Suprapubic skin (tissue), 4 donors: ENCODE results near the gene CDSN. TPM values are rescaled to one million over a fixed set of nuclear protein-coding genes. Genes with fewer than 3 reads are reported as not detected.

ENCODE experiments used
- DNase-seq, 2 donors: peaks; one replicate each; pipeline ENCODE4 v3.0.0-alpha.2; 2019; ENCODE audit warnings: low spot score in 2 of 2
- H3K27ac ChIP-seq: fragments of 200-600 bp; sonication (generic); one replicate; pipeline ENCODE4 v1.5.1; 2019
- H3K27me3 ChIP-seq: fragments of 200-600 bp; sonication (generic); one replicate; pipeline ENCODE4 v1.5.1; 2019
- H3K36me3 ChIP-seq: fragments of 200-600 bp; sonication (generic); one replicate; pipeline ENCODE4 v1.5.1; 2019
- H3K4me1 ChIP-seq: fragments of 200-600 bp; sonication (generic); one replicate; pipeline ENCODE4 v1.5.1; 2019
- H3K4me3 ChIP-seq: fragments of 200-600 bp; sonication (generic); one replicate; pipeline ENCODE4 v1.5.1; 2019; ENCODE audit warnings: mild to moderate bottlenecking
- H3K9me3 ChIP-seq: fragments of 200-600 bp; sonication (generic); one replicate; pipeline ENCODE4 v1.5.1; 2019
- EP300 ChIP-seq: sonication (generic); formaldehyde crosslinking; IDR thresholded peaks from one replicate; pipeline ENCODE4 v1.6.1; 2017; ENCODE audit warnings: antibody characterized with exemption
- POLR2A ChIP-seq, 2 donors: fragments of 450-650 bp; IDR thresholded peaks; one replicate each; pipeline ENCODE4 v1.6.1; 2017; ENCODE audit warnings: antibody characterized with exemption in 2 of 2, mild to moderate bottlenecking in 2 of 2, moderate library complexity in 2 of 2
- POLR2AphosphoS5 ChIP-seq, 3 donors: sonication (generic); formaldehyde crosslinking; IDR thresholded peaks; one replicate each; pipeline ENCODE4 v1.6.1; 2017; ENCODE audit warnings: antibody characterized with exemption in 3 of 3
- WGBS: methylation state at CpG from one replicate; pipeline ENCODE4 v1.1.5; 2018; 5-methylcytosine and 5-hydroxymethylcytosine counted together
- total RNA-seq, 4 donors: library from RNA; depleted of rRNA; stranded (reverse); fragments of >200 nt; gene quantifications; one replicate each; pipeline ENCODE4 v1.1.0, GENCODE V29; 2016
- TF ChIP-seq, protein P1 (sequence below), 2 donors: fragments of 200-600 bp in 1 of 2; fragments of 450-650 bp in 1 of 2; sonication (generic) in 1 of 2; IDR thresholded peaks; one replicate each; pipeline ENCODE4 v1.5.1; 2016 to 2019; ENCODE audit warnings: antibody characterized with exemption in 2 of 2, mild to moderate bottlenecking in 1 of 2, moderate library complexity in 1 of 2

Gene CDSN
- total RNA-seq, 4 donors from 2014 or later, result 16.3 to 598 (median 403) TPM

DNA sequence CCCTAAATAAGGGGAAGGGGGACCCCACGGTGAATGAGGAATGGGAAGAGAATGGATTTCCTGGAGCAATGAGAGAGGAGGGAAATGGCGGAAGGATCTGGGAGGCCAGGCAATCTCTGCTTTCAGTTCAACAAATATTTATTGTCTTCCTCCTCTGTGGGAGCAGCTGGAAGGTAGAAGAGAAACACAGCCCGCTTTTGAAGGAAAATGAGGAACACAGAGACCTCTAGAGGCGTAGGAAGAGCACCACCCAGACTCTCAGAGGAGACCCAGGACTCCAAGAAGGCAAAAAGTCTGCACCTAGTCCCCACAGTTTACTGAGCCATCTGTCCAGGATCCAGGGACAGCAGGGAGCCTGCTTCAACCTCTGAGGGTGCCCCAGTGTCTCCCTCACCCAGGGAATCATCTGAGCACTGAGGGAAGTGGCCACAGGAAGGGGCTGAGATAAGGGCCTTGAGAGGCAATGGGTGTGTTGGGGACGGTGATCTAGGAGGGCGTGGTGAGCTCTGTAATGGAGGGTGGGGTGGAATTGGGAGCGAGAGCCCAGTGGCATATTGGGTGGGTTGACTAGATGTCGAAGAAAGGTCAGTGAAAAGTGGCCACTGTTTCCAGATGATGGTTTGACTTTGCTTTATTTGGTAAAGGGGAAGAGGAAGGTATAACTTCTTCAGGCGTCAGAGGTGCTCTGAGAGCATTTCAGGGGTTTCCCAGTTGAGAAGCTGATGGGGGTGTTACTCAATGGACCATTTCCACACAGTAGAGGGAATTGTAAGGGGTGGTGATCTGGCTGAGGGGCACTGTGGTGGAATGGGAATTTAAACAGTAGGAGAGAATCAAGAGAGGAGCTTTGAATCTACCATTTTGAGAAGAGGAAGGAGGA is 5.0 kb downstream of the CDSN start:
- Histone ChIP-seq H3K36me3 (no peaks in the 10 kb centered on the region), H3K27me3 (no peaks in the 10 kb centered on the region), H3K4me1 (peaks cover 53% of the 10 kb centered on the region), H3K9me3 (no peaks in the 10 kb centered on the region), H3K27ac (peak overlapping the region; percentile 87), H3K4me3 (peak overlapping the region; percentile 35)
- 42% methylated on average over 9 of the region's 9 CpGs for WGBS
- no peak for DNase-seq
- TF ChIP-seq EP300, result no peak
- TF ChIP-seq POLR2A (IDR thresholded peaks at IDR 0.05), result no peak
- TF ChIP-seq POLR2AphosphoS5 (IDR thresholded peaks at IDR 0.05), result no peak
- TF ChIP-seq, protein P1, sequence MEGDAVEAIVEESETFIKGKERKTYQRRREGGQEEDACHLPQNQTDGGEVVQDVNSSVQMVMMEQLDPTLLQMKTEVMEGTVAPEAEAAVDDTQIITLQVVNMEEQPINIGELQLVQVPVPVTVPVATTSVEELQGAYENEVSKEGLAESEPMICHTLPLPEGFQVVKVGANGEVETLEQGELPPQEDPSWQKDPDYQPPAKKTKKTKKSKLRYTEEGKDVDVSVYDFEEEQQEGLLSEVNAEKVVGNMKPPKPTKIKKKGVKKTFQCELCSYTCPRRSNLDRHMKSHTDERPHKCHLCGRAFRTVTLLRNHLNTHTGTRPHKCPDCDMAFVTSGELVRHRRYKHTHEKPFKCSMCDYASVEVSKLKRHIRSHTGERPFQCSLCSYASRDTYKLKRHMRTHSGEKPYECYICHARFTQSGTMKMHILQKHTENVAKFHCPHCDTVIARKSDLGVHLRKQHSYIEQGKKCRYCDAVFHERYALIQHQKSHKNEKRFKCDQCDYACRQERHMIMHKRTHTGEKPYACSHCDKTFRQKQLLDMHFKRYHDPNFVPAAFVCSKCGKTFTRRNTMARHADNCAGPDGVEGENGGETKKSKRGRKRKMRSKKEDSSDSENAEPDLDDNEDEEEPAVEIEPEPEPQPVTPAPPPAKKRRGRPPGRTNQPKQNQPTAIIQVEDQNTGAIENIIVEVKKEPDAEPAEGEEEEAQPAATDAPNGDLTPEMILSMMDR (IDR thresholded peaks at IDR 0.05), result no peak

DNA sequence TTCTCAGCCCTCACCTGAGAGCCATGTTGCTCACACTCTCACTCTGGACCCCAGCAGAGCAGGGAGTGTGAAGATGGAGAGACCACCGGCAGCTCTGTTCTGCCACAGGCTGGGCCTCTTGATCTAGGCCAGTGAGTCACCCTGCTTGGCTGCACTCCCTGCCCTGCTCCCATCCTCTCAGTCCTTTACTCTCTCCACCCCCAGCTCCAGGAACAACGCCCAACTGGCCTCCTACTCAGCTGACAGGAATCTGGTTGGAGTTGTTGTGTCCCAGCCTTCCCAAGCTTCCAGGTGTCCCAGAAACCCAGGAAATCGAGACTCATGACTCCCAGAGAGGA is 5.7 kb downstream of the CDSN start, which contains the start of gene PSORS1C1:
TSS of gene PSORS1C1 (plus strand) at position 260 of the 338 bp plus-strand sequence. CDS start 14,833 bp downstream, outside the sequence.
- TF ChIP-seq POLR2AphosphoS5 (IDR thresholded peaks at IDR 0.05) (peak in 1 of 3 donors; percentile 18), EP300 (no peak), POLR2A (IDR thresholded peaks at IDR 0.05) (no peak)
- TF ChIP-seq, protein P1 (IDR thresholded peaks at IDR 0.05), result no peak
- Histone ChIP-seq H3K9me3 (no peaks in the 10 kb centered on the region), H3K27ac (peak within 1 kb of the TSS; percentile 87), H3K4me1 (peaks cover 51% of the 10 kb centered on the region), H3K4me3 (peak within 1 kb of the TSS; percentile 35), H3K36me3 (no peaks in the 10 kb centered on the region), H3K27me3 (no peaks in the 10 kb centered on the region)
- DNase-seq, result peak; percentile 93
- 9% methylated on average over 3 of the region's 3 CpGs for WGBS

DNA sequence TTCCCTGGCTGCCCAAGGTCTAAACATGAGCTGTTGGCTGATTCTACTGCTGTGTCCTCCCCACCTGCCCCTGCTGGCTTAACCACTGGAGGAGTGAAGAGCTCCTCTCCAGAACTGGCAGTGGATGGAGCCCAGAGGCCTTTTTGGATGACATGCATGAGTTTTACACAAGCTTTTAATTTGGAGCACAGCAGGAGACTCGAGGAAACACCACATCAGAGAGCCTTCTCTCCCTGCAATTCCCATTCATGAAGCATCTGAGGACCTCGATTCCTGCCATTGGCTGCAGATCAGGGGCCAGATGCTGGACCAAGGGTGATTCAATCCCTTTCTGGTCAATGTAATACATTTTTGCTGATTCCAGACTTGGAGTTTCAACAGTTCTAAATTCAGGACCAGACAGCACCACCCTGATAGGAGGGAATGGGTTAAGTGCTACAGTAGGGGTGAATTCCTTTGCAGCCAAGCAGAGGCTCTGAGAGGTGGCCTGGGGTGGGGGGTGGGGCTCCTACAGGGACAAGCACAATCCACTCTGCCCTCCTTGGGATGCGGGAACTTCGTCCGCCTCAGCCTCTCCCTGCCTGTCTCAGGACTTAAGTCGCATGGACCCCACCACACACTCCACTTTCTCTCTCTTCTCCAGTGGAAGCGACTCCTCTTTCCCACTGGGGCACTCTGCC is 6.2 kb downstream of the CDSN start:
- no peaks in the 10 kb centered on the region for H3K36me3 ChIP-seq
- H3K4me3 ChIP-seq, result no peak overlapping the region
- no peak for DNase-seq
- H3K4me1 ChIP-seq, result peaks cover 51% of the 10 kb centered on the region
- WGBS, result 46% methylated on average over 7 of the region's 7 CpGs
- H3K27me3 ChIP-seq, result no peaks in the 10 kb centered on the region
- no peak for TF ChIP-seq POLR2AphosphoS5 (IDR thresholded peaks at IDR 0.05)
- no peak for TF ChIP-seq EP300
- TF ChIP-seq, protein P1 (IDR thresholded peaks at IDR 0.05), result no peak
- no peak for TF ChIP-seq POLR2A (IDR thresholded peaks at IDR 0.05)
- no peaks in the 10 kb centered on the region for H3K9me3 ChIP-seq
- H3K27ac ChIP-seq, result peak overlapping the region; percentile 87

DNA sequence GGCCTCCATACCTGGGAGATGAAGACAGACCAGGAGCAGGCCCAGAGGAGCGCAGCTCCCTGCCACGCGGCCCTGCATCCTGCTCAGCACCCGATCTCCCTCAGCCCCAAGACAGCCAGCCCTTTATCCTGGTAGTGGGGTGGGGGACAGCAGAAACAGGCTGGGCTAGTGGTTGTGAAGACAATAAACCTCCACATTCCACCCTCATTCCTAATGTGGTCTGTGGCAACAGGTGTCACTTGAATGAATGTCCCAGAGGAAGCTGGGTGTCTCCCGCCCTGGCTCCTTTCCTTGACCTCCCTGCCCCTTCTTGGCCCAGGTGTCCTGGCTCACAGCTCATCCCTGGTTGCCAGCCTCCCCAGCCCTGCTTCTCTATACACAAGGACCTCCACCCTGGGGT is 7.8 kb downstream of the CDSN start, which contains the start of gene C6orf15:
TSS of gene C6orf15 (minus strand) at position 98 of the 400 bp plus-strand sequence. CDS start at position 78, 20 bp downstream.
- no peak within 1 kb of the TSS for H3K4me3 ChIP-seq
- H3K27ac ChIP-seq, result no peak within 1 kb of the TSS
- H3K4me1 ChIP-seq, result peaks cover 43% of the 10 kb centered on the region
- H3K27me3 ChIP-seq, result no peaks in the 10 kb centered on the region
- TF ChIP-seq, protein P1 (IDR thresholded peaks at IDR 0.05), result no peak
- no peak for DNase-seq
- H3K36me3 ChIP-seq, result no peaks in the 10 kb centered on the region
- no peaks in the 10 kb centered on the region for H3K9me3 ChIP-seq
- WGBS, result 82% methylated on average over 5 of the region's 5 CpGs

DNA sequence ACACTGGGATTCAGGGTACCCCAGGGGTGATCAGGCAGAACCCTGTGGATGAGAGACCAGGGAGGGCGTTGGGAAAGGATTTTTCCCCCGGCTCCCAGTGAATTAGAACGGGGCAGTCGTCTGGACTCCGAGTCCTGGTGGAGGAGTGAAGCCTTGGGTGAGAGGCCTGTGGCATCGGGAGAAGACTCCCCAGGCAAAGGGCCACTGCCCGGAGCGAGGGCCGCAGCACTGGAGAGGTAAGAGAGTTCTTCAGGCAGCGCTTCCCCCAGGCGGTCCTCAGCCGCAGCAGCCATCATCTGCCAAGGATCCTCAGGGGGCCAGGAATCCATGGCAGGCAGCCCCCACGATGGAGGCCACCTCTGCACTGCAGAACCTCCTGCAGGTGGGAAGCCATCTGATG is 8.5 kb downstream of the CDSN start:
- TF ChIP-seq POLR2AphosphoS5 (IDR thresholded peaks at IDR 0.05) (no peak), EP300 (no peak), POLR2A (IDR thresholded peaks at IDR 0.05) (no peak)
- TF ChIP-seq, protein P1 (IDR thresholded peaks at IDR 0.05), result no peak
- Histone ChIP-seq H3K27ac (no peak overlapping the region), H3K27me3 (no peaks in the 10 kb centered on the region), H3K4me1 (peaks cover 35% of the 10 kb centered on the region), H3K4me3 (no peak overlapping the region), H3K9me3 (no peaks in the 10 kb centered on the region), H3K36me3 (no peaks in the 10 kb centered on the region)
- 94% methylated on average over 10 of the region's 13 CpGs for WGBS
- no peak for DNase-seq
